ENCODE measurements around the gene TMEM26. TPM values are rescaled to one million over a fixed set of nuclear protein-coding genes. Genes with fewer than 3 reads are reported as not detected.

TMEM26 gene
- total and polyA plus RNA-seq, 3 donors from 2014 or later = 13.0 to 14.9 (median 13.6) TPM

DNA sequence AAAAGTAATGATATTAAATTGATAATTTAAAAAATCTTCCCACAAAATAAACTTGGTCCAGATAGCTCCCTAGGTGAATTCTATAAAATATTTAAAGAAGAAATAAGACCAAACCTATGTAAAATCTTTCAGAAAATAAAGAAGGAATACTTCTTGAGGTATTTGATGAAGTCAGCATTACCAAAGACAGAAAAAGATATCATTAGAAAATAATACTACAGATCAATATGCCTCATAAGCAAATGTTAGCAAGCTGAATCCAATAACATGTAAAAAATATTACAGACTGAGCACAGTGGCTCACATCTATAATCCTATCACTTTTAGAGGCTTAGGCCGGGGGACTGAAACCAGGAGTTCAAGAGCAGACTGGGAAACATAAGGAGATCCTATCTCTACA is 30.0 kb downstream of the TMEM26 start:
- TF ChIP-seq POLR2A (IDR thresholded peaks at IDR 0.05) = no peak
- TF ChIP-seq, protein P1, sequence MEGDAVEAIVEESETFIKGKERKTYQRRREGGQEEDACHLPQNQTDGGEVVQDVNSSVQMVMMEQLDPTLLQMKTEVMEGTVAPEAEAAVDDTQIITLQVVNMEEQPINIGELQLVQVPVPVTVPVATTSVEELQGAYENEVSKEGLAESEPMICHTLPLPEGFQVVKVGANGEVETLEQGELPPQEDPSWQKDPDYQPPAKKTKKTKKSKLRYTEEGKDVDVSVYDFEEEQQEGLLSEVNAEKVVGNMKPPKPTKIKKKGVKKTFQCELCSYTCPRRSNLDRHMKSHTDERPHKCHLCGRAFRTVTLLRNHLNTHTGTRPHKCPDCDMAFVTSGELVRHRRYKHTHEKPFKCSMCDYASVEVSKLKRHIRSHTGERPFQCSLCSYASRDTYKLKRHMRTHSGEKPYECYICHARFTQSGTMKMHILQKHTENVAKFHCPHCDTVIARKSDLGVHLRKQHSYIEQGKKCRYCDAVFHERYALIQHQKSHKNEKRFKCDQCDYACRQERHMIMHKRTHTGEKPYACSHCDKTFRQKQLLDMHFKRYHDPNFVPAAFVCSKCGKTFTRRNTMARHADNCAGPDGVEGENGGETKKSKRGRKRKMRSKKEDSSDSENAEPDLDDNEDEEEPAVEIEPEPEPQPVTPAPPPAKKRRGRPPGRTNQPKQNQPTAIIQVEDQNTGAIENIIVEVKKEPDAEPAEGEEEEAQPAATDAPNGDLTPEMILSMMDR (IDR thresholded peaks at IDR 0.05) = no peak
- H3K9me3 ChIP-seq = no peaks in the 10 kb centered on the region
- no peaks in the 10 kb centered on the region for H3K36me3 ChIP-seq (ENCODE audit: low read depth, missing control alignments)
- no peak for DNase-seq
- no peak overlapping the region for H3K27ac ChIP-seq
- no peaks in the 10 kb centered on the region for H3K4me1 ChIP-seq
- WGBS, 2 donors = 91 to 100% methylated on average over 1 of the region's 1 CpG
- no peaks in the 10 kb centered on the region for H3K27me3 ChIP-seq
- H3K4me3 ChIP-seq = no peak overlapping the region
- intact Hi-C loops (cut with DNase I; ENCODE audit: low total_unique reads) = no loop called here

DNA sequence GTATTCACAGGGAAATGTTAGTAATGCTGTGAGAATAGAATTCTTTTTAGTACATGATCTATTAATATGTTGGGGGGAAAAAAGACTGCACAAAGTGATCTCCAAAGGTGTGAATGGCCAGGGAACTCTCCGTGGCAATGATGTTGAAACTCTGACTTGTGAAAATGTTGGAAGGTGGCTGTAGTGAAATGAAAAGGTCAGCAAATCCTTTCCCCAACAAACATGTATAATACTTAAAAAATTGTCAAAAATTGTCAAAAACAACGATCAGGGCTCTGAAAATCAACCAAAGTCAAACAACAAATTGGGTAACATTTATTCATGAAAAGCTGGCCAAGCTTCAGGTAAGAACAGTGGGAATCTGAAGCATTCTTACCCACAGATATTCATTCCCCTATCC is 35.5 kb downstream of the TMEM26 start:
- no peaks in the 10 kb centered on the region for H3K27me3 ChIP-seq
- no peak for TF ChIP-seq POLR2A (IDR thresholded peaks at IDR 0.05)
- TF ChIP-seq, protein P1 (IDR thresholded peaks at IDR 0.05) = no peak
- no peaks in the 10 kb centered on the region for H3K9me3 ChIP-seq
- no peaks in the 10 kb centered on the region for H3K4me1 ChIP-seq
- intact Hi-C loops (cut with DNase I; ENCODE audit: low total_unique reads) = no loop called here
- WGBS, 2 donors = 60 to 68% methylated on average over 2 of the region's 2 CpGs
- H3K4me3 ChIP-seq = no peak overlapping the region
- H3K36me3 ChIP-seq (ENCODE audit: low read depth, missing control alignments) = no peaks in the 10 kb centered on the region
- no peak overlapping the region for H3K27ac ChIP-seq
- DNase-seq = no peak

DNA sequence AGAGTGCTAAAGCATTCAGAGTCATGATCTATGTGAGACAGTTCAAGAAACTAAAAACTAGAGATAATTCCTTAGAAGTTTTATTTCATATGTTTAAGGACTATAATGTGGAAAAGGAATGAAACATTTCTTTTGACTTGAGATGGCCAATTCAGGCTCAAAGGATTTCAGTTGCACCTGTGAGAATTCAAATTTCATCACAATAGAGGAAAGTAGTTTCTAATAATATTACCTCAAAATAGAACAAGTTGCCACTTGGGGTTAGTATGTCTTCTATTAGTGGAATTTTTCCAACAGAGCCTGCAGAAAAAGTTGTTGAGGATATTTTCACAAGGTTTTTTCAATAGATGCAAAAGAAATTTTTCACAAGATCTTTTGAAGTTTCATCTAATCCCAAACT is 37.4 kb downstream of the TMEM26 start:
- Histone ChIP-seq H3K27me3 (no peaks in the 10 kb centered on the region), H3K4me1 (peaks cover 6% of the 10 kb centered on the region), H3K36me3 (ENCODE audit: low read depth, missing control alignments) (no peaks in the 10 kb centered on the region), H3K9me3 (no peaks in the 10 kb centered on the region), H3K4me3 (no peak overlapping the region), H3K27ac (no peak overlapping the region)
- no peak for DNase-seq
- intact Hi-C loops (cut with DNase I; ENCODE audit: low total_unique reads) = no loop called here
- TF ChIP-seq, protein P1 (IDR thresholded peaks at IDR 0.05) = no peak
- TF ChIP-seq POLR2A (IDR thresholded peaks at IDR 0.05) = no peak

DNA sequence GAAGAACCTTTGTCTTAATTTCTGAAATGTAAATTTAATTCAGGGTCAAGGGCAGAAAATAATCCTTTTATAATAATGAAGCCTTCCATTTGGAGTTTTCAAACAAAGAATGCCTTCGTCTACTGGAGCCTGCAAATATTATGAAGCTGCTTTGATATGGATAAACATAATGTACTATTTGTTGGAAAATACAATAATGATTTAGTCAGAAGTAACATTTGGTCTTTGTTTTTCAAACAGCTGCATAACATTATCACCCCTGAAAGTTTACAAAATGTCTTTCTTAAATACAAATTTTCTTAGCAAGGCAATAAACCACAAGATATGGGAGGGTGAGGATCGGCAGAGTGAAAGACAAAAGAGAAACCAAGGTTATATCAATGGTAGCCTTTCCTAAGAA is 41.5 kb downstream of the TMEM26 start:
- H3K27me3 ChIP-seq = no peaks in the 10 kb centered on the region
- TF ChIP-seq, protein P1 (IDR thresholded peaks at IDR 0.05) = no peak
- TF ChIP-seq POLR2A (IDR thresholded peaks at IDR 0.05) = no peak
- no peaks in the 10 kb centered on the region for H3K36me3 ChIP-seq (ENCODE audit: low read depth, missing control alignments)
- peaks cover 12% of the 10 kb centered on the region for H3K4me1 ChIP-seq
- no peak for DNase-seq
- WGBS, 2 donors = 40 to 48% methylated on average over 2 of the region's 2 CpGs
- no peaks in the 10 kb centered on the region for H3K9me3 ChIP-seq
- no peak overlapping the region for H3K4me3 ChIP-seq
- intact Hi-C loops (cut with DNase I; ENCODE audit: low total_unique reads) = no loop called here
- H3K27ac ChIP-seq = no peak overlapping the region

DNA sequence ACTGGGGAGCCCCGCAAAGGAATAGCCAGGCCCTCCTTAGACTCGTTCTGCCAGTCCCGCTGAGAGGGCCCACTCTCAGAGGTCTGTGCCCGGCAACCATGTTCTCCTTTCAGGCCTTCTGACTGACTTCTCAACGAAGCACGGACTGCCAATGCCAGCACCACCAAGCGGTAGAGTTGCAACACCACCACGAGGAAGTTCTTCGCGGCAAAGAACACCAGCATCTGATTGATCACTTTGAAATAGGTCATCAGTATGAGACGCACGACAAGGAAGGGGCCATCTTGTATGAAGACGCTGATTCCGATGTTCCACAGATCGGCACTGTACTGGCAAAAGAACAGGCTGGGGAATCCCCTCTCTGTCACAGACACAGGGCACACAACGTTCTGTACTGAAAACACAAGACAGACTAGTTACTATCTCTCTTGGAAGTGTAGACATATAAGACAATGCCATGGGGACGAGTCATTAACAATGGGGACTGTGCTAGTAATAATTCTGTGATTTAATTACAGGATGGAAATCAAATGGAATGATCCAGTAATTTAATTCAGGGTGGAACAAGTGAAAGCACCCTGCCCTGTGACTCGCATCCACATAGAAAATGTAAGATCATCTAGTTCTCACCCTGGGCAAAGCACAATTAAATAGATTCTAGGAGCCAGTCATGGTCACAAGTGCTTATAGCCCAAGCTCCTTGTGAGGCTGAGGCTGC is 42.7 kb downstream of the TMEM26 start:
- DNase-seq = peak; percentile 19
- H3K27ac ChIP-seq = peak overlapping the region in 1 of 2 donors; percentile 29
- H3K9me3 ChIP-seq = no peaks in the 10 kb centered on the region
- TF ChIP-seq POLR2A (IDR thresholded peaks at IDR 0.05) = no peak
- TF ChIP-seq, protein P1 (IDR thresholded peaks at IDR 0.05) = no peak
- no peaks in the 10 kb centered on the region for H3K27me3 ChIP-seq
- H3K36me3 ChIP-seq (ENCODE audit: low read depth, missing control alignments) = no peaks in the 10 kb centered on the region
- H3K4me1 ChIP-seq = peaks cover 12% of the 10 kb centered on the region
- no peak overlapping the region for H3K4me3 ChIP-seq
- intact Hi-C loops (cut with DNase I; ENCODE audit: low total_unique reads) = no loop called here
- 58 to 66% methylated on average over 16 to 18 of the region's 18 CpGs for WGBS, 2 donors
